ENCODE measurements around the gene DAG1. TPM values are rescaled to one million over a fixed set of nuclear protein-coding genes. Genes with fewer than 3 reads are reported as not detected.

The DAG1 gene
- total RNA-seq, 1 experiment from 2014 or later: 111 TPM

- H3F3A ChIP-seq (ENCODE audit: low read length, unreplicated experiment): no peaks in the 10 kb centered on the region
- H4K20me1 ChIP-seq (ENCODE audit: low read length): no peaks in the 10 kb centered on the region
- H3K9me3 ChIP-seq (ENCODE audit: low read length): no peaks in the 10 kb centered on the region
- intact Hi-C loops (cut with micrococcal nuclease): loop anchor here (5.0 kb wide), 1 partner anchor 301 kb away; no protein-coding TSS in a partner anchor
- no peaks in the 10 kb centered on the region; the same call in 1 of the 2 replicates for H3K4me1 ChIP-seq (ENCODE audit: insufficient read depth, low read length)
- H2AFZ ChIP-seq (ENCODE audit: low read length): no peak overlapping the region
- H3K27ac ChIP-seq (ENCODE audit: low read length): no peak overlapping the region
- no TSS peak for BruUV-seq (replicated peaks)
- H3K79me2 ChIP-seq (ENCODE audit: low read length): no peaks in the 10 kb centered on the region
- no peak for DNase-seq
- TF ChIP-seq CTCF (conservative IDR thresholded peaks at IDR 0.05; ENCODE audit: low read depth, low read length) (no peak), EZH2 (IDR thresholded peaks at IDR 0.05; ENCODE audit: low read length, unreplicated experiment) (no peak), EZH2phosphoT487 (IDR thresholded peaks at IDR 0.05; ENCODE audit: borderline replicate concordance, low read length) (no peak)
- POLR2A ChIA-PET (ENCODE audit: unreplicated experiment): no interaction called here
- CTCF ChIA-PET: no interaction called here
- no peak overlapping the region for H3K4me3 ChIP-seq (ENCODE audit: low read length)
- no peak for ATAC-seq
- H3K9me2 ChIP-seq (replicated peaks; ENCODE audit: low read length): no peaks in the 10 kb centered on the region
- no peaks in the 10 kb centered on the region for H3K27me3 ChIP-seq (ENCODE audit: low read length)
- no peak overlapping the region for H3K9ac ChIP-seq (ENCODE audit: low read length)
- no peak overlapping the region for H3K4me2 ChIP-seq (ENCODE audit: low read length)
- peaks cover 10% of the 10 kb centered on the region for H3K36me3 ChIP-seq (ENCODE audit: low read depth, low read length)
Measured at GRCh38 chr3:49535971-49536874, 66.2 kb downstream of the DAG1 start.

DNA sequence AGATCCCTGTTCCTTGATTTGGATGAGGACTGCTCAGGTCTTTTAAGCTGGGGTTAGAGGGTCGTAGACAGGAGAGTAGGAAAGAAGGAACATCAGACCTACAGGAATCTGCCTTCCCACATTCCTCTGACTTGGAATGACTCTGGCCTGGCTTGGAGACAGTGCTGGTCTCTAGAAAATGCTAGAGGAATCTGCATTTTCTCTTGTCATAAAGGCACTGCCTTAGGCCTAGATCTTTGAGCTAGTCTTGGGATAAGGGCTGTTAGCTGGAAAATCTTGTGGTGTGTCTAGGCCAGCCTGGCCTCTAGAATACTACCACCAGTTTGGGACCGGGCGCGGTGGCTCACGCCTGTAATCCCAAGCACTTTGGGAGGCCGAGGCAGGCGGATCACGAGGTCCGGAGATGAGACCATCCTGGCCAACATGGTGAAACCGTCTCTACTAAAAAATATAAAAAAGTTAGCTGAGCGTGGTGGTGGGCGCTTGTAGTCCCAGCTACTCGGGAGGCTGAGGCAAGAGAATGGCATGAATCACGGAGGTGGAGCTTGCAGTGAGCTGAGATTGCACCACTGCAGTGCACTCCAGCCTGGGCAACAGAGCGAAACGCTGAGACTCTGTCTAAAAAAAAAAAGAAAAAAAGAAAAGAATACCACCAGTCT, 66.9 kb downstream of the DAG1 start:
- DNase-seq: no peak
- CTCF ChIA-PET: interaction anchor here (0.6 kb wide), 1 partner anchor 169 kb away, joined by 3 read pairs; no protein-coding TSS in a partner anchor

More for the DNA sequence above, 66.9 kb downstream of the DAG1 start:
- BruUV-seq (replicated peaks): no TSS peak
- POLR2A ChIA-PET (ENCODE audit: unreplicated experiment): interaction anchor here (0.6 kb wide), 1 partner anchor 364 kb away, joined by 7 read pairs; no protein-coding TSS in a partner anchor
- Histone ChIP-seq H4K20me1 (ENCODE audit: low read length) (no peaks in the 10 kb centered on the region), H3K27ac (ENCODE audit: low read length) (no peak overlapping the region), H3F3A (ENCODE audit: low read length, unreplicated experiment) (no peaks in the 10 kb centered on the region), H3K4me2 (ENCODE audit: low read length) (no peak overlapping the region), H3K9me2 (replicated peaks; ENCODE audit: low read length) (no peaks in the 10 kb centered on the region), H3K36me3 (ENCODE audit: low read depth, low read length) (peaks cover 3% of the 10 kb centered on the region; the same call in 1 of the 2 replicates), H2AFZ (ENCODE audit: low read length) (no peak overlapping the region), H3K9ac (ENCODE audit: low read length) (no peak overlapping the region), H3K4me1 (ENCODE audit: insufficient read depth, low read length) (no peaks in the 10 kb centered on the region; the same call in 1 of the 2 replicates), H3K79me2 (ENCODE audit: low read length) (no peaks in the 10 kb centered on the region), H3K9me3 (ENCODE audit: low read length) (no peaks in the 10 kb centered on the region), H3K27me3 (ENCODE audit: low read length) (no peaks in the 10 kb centered on the region), H3K4me3 (ENCODE audit: low read length) (no peak overlapping the region)
- no peak for TF ChIP-seq CTCF (conservative IDR thresholded peaks at IDR 0.05; ENCODE audit: low read depth, low read length)
- TF ChIP-seq EZH2 (IDR thresholded peaks at IDR 0.05; ENCODE audit: low read length, unreplicated experiment): no peak
- no peak for TF ChIP-seq EZH2phosphoT487 (IDR thresholded peaks at IDR 0.05; ENCODE audit: borderline replicate concordance, low read length)
- no peak for ATAC-seq
- intact Hi-C loops (cut with micrococcal nuclease): loop anchor here (5.0 kb wide), 1 partner anchor 300 kb away; no protein-coding TSS in a partner anchor

Data from PC-3 (cell line).